NCI-H2196 (cell line): ENCODE results near the gene SORBS1.

ENCODE experiments used
- DNase-seq: peaks from one replicate; lab custom pipeline; 2025; ENCODE audit not compliant: unreplicated experiment; lab: John Stamatoyannopoulos, UW

SORBS1 gene

DNA sequence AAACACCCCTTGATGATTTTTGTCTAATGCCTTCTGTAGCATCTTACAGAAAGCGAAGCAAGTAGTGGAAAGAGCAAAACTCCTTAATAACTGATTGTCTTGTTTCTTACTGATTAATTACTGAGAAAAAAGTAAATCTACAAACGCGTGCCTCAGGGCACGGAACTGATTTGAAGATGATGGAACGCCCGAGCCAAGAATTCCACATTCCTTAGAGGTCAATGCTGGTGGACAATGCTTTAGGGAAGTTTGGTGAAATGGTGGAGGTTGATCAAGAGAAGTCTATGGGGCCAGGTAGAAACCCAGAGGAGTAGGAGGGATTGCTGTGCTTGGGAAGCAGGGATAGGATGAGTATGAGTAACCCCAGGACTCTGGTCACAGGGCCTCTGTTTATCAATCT is 5.0 kb upstream of the SORBS1 start:
- no peak for DNase-seq

DNA sequence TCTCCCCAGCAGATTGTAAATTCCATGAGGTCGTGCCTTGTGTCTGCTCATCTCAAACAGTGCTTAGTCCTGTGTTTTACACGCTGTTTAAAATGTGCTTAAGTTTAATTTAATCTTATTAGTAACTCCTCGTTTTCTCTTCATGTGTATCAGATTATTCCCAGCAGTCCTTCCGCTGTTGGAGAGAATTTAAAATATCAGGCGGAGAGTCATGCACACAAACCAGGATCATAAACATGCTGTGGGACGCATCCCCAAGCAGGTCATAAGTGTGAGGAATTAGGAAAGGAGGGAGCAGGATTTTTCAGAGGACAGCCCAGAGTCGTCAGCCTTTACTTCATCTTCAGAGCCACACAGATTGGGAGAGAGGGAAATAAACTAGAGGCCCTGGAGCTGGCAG is 4.2 kb upstream of the SORBS1 start:
- no peak for DNase-seq

DNA sequence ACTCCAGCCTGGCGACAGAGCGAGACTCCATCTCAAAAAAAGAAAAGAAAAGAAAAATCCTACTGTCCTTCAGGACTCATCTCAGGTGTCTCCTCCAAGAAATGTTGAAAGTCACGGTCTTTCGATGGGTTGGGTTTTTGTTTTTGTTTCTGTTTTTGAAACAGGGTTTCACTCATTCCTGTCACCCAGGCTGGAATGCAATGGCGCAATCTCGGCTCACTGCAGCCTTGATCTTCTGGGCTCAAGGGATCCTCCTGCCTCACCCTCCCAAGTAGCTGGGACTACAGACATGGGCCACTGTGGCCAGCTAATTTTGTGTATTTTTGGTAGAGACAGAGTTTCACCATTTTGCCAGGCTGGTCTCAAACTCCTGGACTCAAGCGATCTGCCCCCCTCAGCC is 3.1 kb upstream of the SORBS1 start:
- DNase-seq: no peak

DNA sequence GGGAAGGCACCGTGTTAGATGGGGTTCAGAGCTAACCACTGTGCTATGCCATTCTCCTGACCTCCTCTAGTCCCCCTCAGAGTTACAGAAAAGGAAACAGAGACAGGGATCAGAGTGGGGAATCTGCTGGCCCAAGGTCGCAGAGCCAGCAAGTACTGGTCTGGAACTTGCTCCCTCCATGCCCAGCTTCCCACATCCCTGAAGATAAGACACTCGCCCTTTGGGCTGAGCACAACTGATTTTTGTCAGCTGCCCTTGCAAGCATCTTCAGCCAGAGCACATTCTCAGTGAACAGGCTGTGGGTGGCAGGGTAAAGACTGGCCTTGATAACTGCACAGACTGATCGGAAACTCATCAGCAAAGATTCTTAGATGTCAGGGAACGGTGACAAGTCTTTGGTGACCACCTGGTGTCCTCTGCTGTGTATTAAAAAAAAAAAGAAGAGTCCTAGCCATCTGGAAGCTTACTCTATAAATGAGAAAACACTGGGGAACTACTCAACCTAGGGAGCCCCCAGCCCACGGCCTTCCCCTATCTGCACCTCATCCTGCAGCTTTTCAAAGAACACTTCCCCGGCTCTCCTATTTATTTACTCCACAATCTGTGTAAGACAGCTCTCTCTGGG is 1.3 kb upstream of the SORBS1 start:
- DNase-seq: no peak

DNA sequence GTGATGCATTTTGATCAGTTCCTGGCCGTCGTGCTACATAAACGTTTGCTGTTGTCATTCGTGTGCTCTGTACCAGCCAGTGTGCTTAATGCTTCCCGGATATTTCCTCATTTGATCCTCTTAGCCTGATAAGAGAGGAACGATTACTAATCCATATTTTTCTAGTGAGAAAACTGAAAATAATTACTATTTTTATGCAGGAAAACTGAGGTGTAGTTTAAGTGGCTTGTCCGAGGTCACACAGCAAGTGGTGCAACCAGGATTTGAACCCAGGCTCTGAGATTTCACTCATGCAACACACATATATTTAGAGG is 650 bp upstream of the SORBS1 start:
- no peak for DNase-seq

DNA sequence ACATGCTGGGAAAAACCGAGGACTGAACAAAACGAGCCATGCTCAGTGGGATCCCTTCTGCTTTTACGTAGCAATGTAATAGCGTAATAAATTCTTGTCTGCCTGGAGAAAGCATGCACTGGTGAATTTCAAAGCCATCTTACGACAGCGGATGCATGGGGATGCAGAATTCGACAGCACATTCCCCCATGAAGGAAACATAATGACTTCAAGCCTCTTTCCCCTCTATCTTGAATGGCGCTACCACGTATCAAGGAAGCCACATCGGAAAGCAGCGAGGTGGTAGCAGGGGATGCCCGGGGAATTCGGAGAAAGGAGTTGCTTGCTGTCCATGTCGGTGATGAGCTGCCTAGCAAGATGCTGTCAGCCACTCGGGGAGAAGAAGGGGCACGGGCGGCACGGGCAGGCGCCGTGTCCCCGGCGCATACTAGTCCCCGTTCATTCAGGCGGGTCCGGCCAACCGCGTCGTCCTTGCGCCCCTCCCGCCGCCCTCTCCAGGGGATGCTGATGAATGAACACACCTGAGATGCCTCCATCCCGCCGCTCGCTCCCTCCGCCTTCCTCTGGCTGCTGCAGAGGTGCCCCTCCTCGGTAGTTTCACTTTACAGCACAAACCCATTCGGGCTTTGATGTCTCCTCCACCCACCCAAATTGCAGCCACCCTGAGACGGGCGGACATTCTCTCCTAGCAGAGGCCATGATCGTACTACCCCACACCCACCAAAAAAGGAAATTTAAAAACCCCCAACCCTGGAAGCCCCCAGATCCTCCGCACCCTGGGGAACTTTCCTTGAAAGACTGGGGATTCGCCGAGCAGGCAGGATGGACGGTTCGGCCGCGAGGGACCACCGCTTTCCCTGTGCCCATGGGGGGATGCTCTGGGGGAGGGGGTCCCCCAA is 644 bp downstream of the SORBS1 start:
- DNase-seq: peak; percentile 2

DNA sequence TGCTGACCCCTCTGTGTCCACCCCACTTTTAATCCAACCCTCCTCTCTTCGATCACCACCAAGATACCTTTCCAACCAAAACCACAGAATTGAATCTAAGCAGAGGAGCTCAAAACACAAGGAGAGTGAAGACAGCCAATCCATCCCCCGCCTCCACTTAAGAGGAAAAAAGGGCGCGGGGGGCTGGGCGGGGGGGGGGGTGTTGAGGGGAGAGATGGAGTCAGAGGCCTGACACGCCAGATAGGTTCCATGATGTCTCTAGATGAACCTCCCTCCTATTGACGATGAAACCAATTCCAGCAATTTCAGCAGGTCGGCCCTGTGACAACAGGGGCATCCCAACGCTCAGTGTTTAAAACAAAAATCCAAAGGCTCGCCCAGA is 1.3 kb downstream of the SORBS1 start:
- no peak for DNase-seq

DNA sequence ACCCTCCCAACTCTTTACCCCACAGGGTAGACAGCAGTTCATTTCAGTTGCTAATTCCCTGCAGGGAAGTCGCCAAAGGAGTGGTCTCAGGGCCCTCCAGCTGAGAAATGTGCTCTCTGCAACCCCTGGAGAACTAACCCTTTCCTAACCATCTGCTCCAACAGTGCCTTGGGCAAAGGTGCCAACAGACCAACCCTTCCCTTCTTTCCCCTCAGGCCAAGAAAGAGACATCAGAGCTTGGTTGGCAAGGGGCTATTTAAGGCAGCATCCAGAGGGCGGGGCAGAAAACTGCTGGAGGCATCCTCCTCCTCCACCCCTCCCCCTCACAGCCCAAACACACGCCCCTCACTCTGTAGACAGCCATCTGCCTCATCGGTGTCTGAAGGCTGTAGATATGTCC is 1.7 kb downstream of the SORBS1 start:
- DNase-seq: no peak

DNA sequence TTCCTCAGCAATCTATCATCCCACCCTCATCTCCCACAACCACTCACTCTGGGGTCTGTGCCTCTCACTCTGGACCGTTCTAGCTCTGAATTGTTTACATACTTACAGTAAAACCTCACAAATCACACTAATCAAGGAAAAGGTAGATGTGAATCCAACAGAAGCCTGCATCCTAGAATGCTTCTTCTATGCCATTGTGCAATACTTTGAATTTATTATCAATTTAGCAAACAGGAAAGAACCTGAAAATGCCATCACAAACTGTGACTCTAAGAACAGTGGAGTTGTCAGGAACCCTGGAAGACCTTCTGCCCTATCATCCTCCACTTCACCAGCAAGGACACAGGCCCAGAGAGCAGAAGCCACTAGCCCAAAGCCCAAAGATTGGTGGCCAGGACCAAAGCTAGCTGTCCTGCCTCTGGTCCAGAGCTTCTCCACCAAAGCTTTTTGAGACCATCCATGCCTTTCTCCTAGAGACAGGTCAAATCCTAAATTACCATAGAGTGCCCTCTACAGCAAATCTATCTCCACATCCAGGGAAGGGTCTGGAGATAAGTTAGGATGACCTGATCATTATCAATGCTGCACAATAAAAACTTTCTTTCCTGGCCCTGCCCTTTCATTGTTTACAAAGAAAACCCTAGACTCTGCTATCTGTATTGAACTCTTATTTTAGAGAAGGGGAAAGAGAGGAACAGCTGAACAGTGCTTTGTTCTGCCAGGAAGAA is 2.4 kb downstream of the SORBS1 start:
- no peak for DNase-seq

DNA sequence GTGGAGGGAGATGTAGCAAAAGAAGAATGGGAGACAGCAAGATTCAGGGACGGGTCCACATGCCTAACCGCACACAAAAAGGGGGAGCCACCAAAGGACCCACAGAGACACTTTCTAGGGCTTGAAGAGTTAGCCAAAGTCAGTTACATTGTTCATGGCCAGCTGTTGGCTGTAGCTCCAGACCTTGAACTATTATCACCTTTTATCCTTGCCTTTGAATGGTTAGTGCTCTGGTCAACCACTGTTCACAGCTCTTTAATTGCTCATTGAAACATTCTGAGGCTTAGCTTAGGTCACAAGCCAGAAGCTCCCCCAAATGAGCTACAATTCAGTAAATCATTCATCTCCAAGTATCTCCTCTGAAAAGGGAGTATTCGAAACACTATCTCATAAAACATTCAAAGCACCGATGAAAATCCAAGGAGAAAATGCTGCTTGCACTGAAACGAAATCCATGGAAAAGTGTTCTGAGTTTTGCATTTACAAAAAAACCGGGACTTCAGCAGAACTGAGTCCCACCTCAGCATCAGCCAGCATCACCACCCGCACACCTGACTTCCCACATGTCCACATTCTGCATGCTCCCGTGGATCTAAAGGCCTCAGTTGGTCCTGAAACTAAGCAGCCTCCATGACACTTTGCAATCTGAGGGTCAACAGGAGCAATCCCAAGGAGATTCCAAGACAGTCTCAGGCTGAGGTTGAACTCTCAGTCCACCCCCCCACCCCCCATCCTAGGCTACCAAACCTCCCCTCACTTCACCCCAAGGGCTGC is 4.0 kb downstream of the SORBS1 start:
- DNase-seq: no peak

DNA sequence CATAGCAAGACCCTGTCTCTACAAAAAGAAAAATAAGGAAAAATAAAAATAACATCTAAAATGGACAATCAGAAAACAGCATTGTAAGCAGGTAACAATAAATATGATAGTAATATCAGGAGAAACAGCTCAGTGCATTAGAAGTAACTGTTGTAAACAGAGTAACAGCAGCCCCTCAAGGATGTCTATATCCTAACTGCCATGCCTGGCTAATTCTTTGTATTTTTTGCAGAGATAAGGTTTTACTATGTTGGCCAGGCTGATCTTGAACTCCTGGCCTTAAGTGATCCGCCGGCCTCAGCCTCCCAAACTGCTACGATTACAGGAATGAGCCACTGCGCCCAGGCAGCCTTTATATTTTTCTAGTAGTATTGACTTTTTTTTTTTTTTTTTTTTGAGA is 7.5 kb downstream of the SORBS1 start:
- no peak for DNase-seq

DNA sequence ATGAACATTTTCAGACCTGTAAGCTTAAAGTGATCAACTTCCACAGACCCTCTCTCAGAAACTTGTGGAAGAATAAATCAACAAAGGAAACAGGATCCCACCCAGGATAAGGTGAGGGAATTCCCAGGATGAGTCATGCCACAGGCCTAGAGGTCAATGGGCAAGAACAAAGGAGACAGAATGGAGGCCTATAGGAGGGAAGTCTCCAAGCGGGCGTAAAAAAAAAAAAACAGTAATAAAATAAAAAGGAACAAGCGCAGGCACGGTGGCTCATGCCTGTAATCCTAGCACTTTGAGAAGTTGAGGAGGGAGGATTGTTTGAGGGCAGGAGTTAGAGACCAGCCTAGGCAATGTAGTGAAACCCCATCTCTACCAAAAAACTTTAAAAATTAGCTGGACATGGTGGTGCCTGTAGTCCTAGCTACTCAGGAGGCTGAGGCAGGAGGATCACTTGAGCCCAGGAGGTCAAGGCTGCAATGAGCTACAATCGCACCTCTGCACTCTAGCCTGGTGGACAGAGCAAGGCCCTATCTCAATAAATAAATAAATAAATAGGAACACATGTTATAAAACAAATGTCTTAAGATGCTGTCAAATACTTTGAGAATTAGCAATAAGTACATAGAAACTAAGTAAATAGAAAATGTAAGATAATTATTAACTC is 8.4 kb downstream of the SORBS1 start:
- no peak for DNase-seq

DNA sequence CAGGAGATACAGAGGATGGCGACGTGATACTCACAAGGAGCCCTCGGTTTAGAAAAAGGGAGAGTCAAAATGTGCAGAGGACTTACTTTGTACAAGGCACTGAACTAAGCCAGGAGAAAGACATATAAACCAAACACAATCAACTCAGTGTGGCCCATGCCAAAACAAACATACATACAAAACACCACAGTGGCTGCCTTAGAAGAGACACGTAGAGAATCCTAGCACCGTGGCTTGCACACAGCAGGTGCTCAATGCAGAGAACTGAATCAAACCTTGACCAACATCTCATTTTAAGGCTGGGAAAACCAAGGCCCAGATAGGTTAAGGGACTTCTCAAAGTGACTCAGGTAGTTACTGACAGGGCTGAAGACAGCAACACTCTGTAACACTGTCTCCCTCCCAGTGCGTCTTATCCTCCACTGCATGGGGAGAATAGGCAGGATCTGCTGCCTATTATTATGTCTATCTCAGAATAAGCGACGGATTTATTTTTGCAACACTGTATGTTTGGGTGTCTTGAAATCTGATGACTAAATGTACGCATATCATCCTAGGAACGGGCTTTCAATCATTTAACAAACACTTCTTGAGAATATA is 11.0 kb downstream of the SORBS1 start:
- DNase-seq: peak; percentile 12

DNA sequence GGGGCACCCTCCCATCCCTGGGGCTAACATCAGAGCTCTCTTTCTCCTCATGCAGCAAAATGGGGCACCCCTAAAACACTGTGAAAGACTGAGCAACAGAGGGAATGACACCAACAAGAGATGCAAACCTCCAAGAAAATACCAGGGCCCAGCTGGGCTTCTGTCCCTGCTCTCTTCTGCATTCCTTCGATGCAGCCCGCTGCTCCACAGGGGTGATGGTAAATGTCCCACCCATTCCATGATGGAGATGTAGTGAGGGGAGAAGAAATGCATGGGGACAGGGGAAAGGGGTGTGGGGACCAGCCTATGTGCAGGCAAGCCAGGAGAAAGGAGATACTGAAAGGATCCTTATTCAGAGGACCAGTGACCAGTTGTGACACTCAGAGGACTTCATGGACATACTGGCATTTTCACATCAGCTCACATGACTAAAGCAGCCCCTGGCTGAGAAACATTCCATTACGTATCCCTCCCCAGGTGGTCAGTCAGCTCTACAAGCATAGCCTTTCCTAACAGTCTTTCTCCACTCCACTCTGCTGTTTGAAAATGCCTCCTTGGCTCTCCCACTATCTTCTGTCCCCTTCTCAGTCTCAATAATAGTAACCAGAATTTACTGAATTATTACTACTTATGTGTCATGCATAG is 13.3 kb downstream of the SORBS1 start:
- DNase-seq: no peak

DNA sequence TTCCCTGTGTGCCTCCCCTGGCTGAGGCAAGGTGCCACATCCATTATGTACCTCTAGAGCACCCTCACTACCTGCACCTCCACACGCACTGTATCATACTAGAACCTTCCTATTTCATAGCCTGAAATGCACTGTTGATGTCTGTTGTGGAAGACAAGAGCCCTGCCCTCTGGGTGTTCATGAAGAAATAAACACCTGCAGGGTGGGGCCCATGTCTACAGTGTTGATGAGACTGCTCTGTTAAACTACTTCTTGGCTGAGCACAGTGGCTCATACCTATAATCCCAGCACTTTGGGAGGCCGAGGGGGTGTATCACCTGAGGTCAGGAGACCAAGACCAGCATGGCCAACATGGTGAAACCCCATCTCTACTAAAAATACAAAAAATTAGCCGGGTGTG is 14.0 kb downstream of the SORBS1 start:
- DNase-seq: no peak

DNA sequence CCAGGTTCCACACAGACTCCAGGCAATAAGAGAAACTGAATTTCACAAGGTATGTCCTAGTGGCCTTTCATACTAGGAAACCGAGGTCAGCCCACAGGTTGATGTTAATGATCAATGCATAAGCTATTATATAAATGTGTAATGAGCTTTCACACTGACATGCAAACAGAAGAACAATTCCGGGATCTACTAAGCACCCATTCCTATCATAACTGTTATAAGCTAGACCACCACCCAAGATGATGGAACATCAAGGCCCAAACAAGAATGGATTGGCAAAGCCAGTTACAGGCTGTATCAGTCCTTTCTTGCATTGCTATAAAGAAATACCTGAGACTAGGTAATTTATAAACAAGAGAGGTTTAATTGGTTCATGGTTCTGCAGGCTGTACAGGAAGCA is 15.2 kb downstream of the SORBS1 start:
- DNase-seq: no peak

DNA sequence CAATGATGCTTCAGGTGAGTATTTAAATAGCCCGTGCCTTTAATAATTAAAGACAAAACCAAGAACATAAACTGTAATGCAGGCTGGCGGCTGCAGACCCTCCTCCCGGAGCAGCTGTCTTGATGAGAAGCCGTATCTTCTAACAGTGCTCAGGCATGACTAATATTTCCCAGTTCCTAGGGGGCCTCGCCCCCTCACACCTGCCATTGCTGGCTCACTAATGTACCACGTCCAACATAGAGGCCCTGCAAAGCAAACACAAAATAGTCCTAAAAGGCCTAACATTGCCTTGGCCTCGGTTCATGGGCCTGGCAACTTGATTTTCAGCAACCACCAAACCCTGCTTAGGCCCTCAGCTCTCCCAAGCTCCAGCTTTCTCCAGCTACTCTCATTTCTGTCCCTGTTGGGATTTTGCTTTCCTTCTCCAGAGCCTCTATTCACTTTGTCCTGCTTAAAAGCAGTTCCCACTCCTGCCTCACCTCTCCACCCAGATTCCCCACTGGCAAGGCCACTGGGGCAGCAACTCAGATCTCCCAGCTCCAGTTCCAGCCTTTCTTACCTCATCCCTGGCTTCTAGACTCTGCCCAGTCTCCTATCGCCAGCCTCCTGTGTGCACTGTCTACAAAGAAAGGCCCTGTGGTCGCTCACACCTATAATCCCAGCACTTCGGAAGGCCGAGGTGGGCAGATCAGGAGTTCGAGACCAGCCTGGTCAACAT is 16.2 kb downstream of the SORBS1 start:
- no peak for DNase-seq

DNA sequence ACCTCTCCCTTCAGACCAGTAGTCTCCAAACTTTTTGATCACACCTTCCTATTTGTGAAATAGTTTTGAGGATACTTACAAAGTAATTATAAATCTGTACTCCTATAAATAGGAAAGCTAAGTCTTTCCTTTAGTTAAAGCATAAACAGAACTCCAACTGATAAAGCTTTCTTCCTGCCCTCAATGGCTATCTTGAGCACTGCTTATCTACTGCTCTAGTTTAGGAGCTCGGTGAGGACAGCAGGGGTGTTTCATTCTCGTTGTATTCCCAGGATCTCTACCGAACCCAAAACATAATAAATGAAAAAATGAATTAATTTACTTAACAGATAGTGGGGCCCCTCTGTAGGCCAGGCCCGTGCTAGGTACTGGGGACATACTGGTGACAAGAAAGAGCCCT is 17.7 kb downstream of the SORBS1 start:
- DNase-seq: no peak

DNA sequence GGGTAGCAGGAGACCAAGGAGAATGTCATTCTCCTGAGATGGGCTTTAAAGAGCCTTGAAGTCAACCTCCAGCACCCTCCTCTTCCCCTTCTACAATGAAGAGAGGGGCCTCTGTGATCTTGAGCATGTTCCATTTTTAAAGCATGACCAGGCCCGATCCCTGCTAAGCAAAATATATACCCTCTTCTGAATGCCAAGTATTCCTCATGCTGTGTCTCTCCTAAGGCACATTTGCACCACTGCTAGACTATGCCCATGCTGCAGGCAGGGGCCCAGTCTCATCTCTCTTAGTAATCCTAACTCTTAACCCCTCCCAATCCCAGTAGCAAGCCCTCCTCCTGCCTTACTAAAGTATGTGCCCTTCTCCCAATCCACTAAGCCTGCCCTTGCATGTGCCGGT is 18.4 kb downstream of the SORBS1 start:
- DNase-seq: no peak
